GM18909 (cell line): ENCODE results near the gene LCOR.
"Not testable (repeated sequence)": the region's sequence is repeated elsewhere in the genome, so short reads cannot be mapped to it uniquely, and the experiment has no call there.

Experiments used
- ATAC-seq: cut with Tn5 transposase; IDR thresholded peaks from one replicate; pipeline ENCODE4 v1.9.1; 2021; ENCODE audit warnings: mild to moderate bottlenecking; ENCODE audit not compliant: unreplicated experiment, poor library complexity

The LCOR gene

GRCh38 chr10:96835899-96836298, 3.8 kb downstream of the LCOR start:
- ATAC-seq, result no peak

- ATAC-seq, result no peak
These were observed 6.4 kb downstream of the LCOR start for GRCh38 chr10:96838529-96838928.

- ATAC-seq, result no peak
These were observed 8.9 kb downstream of the LCOR start for GRCh38 chr10:96840841-96841518.

GRCh38 chr10:96842896-96843723, 11.0 kb downstream of the LCOR start:
- ATAC-seq, result no peak

- no peak for ATAC-seq
These were observed 11.7 kb downstream of the LCOR start for GRCh38 chr10:96843823-96844222.

GRCh38 chr10:96846395-96846794, 14.3 kb downstream of the LCOR start:
- no peak for ATAC-seq

GRCh38 chr10:96846926-96847325, 14.8 kb downstream of the LCOR start:
- no peak for ATAC-seq

- not testable (repeated sequence) for ATAC-seq
These were observed 15.3 kb downstream of the LCOR start for GRCh38 chr10:96847356-96847755.

- ATAC-seq, result no peak
These were observed 18.0 kb downstream of the LCOR start for GRCh38 chr10:96850113-96850512.

- no peak for ATAC-seq
These were observed 18.7 kb downstream of the LCOR start for GRCh38 chr10:96850825-96851224.

GRCh38 chr10:96851281-96851680, 19.2 kb downstream of the LCOR start:
- ATAC-seq, result no peak

- ATAC-seq, result no peak
These were observed 24.2 kb downstream of the LCOR start for GRCh38 chr10:96856317-96856716.

GRCh38 chr10:96857301-96858012, 25.4 kb downstream of the LCOR start:
- no peak for ATAC-seq

GRCh38 chr10:96858038-96858705, 26.1 kb downstream of the LCOR start:
- no peak for ATAC-seq

GRCh38 chr10:96858706-96859050, 26.6 kb downstream of the LCOR start:
- ATAC-seq, result no peak

- no peak for ATAC-seq
These were observed 28.7 kb downstream of the LCOR start for GRCh38 chr10:96860631-96861277.

- ATAC-seq, result peak; percentile 72
These were observed 31.9 kb downstream of the LCOR start for GRCh38 chr10:96863922-96864543.

GRCh38 chr10:96873086-96873485, 41.0 kb downstream of the LCOR start:
- no peak for ATAC-seq

GRCh38 chr10:96873756-96874467, 41.8 kb downstream of the LCOR start:
- ATAC-seq, result no peak
